PC-3 (cell line): Measurements from ENCODE around the gene MYL9. TPM values are rescaled to one million over a fixed set of nuclear protein-coding genes. Genes with fewer than 3 reads are reported as not detected.

Source experiments
- ATAC-seq: fragments of 200-7000 bp; cut with Tn5 transposase; 2 replicates; pipeline ENCODE4 v1.9.1; 2020; ENCODE audit warnings: mild to moderate bottlenecking, moderate library complexity
- BruUV-seq: library from RNA; stranded (reverse); fragments of 400-500 nt; replicated peaks from 2 replicates; lab custom pipeline; 2021; lab: Mats Ljungman, UMichigan
- CTCF ChIA-PET: fragments of 300-600 bp; sonication (Branson Sonifier 250); formaldehyde crosslinking; loops from one replicate; lab custom pipeline; 2022; ENCODE audit warnings: antibody characterized with exemption; lab: Charles Lee
- POLR2A ChIA-PET: fragments of 300-600 bp; sonication (Branson Sonifier 250); formaldehyde crosslinking; loops from one replicate; lab custom pipeline; 2022; ENCODE audit warnings: antibody characterized with exemption; ENCODE audit not compliant: unreplicated experiment; lab: Charles Lee
- DNase-seq: peaks from one replicate; pipeline ENCODE4 v3.0.0-alpha.2; 2015
- H2AFZ ChIP-seq: fragments of 300-600 bp; sonication (generic); 2 replicates; pipeline ENCODE4 v1.6.0; 2016; ENCODE audit warnings: antibody characterized with exemption, low read length
- H3F3A ChIP-seq: fragments of 300-600 bp; sonication (generic); one replicate; pipeline ENCODE4 v1.6.0; 2017; ENCODE audit warnings: antibody characterized with exemption, low read length, control low read depth, mild to moderate bottlenecking; ENCODE audit not compliant: unreplicated experiment
- H3K27ac ChIP-seq: fragments of 300-600 bp; sonication (generic); 2 replicates; pipeline ENCODE4 v1.5.1; 2016; ENCODE audit warnings: mild to moderate bottlenecking, low read length
- H3K27me3 ChIP-seq: fragments of 300-600 bp; sonication (generic); 2 replicates; pipeline ENCODE4 v1.6.1; 2016; ENCODE audit warnings: low read length, mixed read lengths
- H3K36me3 ChIP-seq: fragments of 300-600 bp; sonication (generic); 2 replicates; pipeline ENCODE4 v1.6.1; 2016; ENCODE audit warnings: low read depth, mixed run types, low read length, mixed read lengths
- H3K4me1 ChIP-seq: fragments of 300-600 bp; sonication (generic); 2 replicates; pipeline ENCODE4 v1.5.1; 2016; ENCODE audit warnings: low read length; ENCODE audit not compliant: insufficient read depth
- H3K4me2 ChIP-seq: fragments of 300-600 bp; sonication (generic); 2 replicates; pipeline ENCODE4 v1.6.0; 2016; ENCODE audit warnings: low read length
- H3K4me3 ChIP-seq: fragments of 300-600 bp; sonication (generic); 2 replicates; pipeline ENCODE4 v1.5.1; 2016; ENCODE audit warnings: mild to moderate bottlenecking, low read length, mixed read lengths
- H3K79me2 ChIP-seq: fragments of 300-600 bp; sonication (generic); 2 replicates; pipeline ENCODE4 v1.6.1; 2017; ENCODE audit warnings: low read length, mixed read lengths
- H3K9ac ChIP-seq: fragments of 300-600 bp; sonication (generic); 2 replicates; pipeline ENCODE4 v1.6.0; 2016; ENCODE audit warnings: mild to moderate bottlenecking, low read length
- H3K9me2 ChIP-seq: fragments of 300-600 bp; sonication (generic); replicated peaks from 2 replicates; pipeline ENCODE4 v1.6.1; 2016; ENCODE audit warnings: mixed run types, low read length, mixed read lengths
- H3K9me3 ChIP-seq: fragments of 300-600 bp; sonication (generic); 2 replicates; pipeline ENCODE4 v1.6.1; 2016; ENCODE audit warnings: low read length, mixed read lengths
- H4K20me1 ChIP-seq: fragments of 300-600 bp; sonication (generic); 2 replicates; pipeline ENCODE4 v1.6.1; 2016; ENCODE audit warnings: low read length, mixed read lengths
- EZH2 ChIP-seq: fragments of 300-600 bp; sonication (generic); IDR thresholded peaks from one replicate; pipeline ENCODE4 v1.6.1; 2017; ENCODE audit warnings: antibody characterized with exemption, mild to moderate bottlenecking, low read length; ENCODE audit not compliant: unreplicated experiment
- EZH2phosphoT487 ChIP-seq: fragments of 300-600 bp; sonication (generic); IDR thresholded peaks from 2 replicates; pipeline ENCODE4 v1.6.1; 2018; ENCODE audit warnings: mild to moderate bottlenecking, antibody characterized with exemption, low read length, borderline replicate concordance
- intact Hi-C: fragments of 100-400 bp; cut with micrococcal nuclease; formaldehyde crosslinking; loops from 2 replicates; pipeline ENCODE4 v1.9.0; 2023
- total RNA-seq: library from RNA; depleted of rRNA; stranded (reverse); fragments of >200 nt; gene quantifications from 2 replicates; pipeline ENCODE4 v1.2.3, GENCODE V29; 2014
- TF ChIP-seq, protein P1 (sequence below): fragments of 300-600 bp; sonication (generic); conservative IDR thresholded peaks from 2 replicates; pipeline ENCODE4 v1.5.1; 2017; ENCODE audit warnings: antibody characterized with exemption, low read depth, mild to moderate bottlenecking, low read length

Gene MYL9
- total RNA-seq, 1 experiment from 2014 or later = 12.0 TPM

GRCh38 chr20:36526521-36527011, 14.8 kb upstream of the MYL9 start:
- H3K9ac ChIP-seq = no peak overlapping the region
- no peak overlapping the region for H2AFZ ChIP-seq
- H3K4me2 ChIP-seq = no peak overlapping the region
- TF ChIP-seq EZH2phosphoT487 (no peak), EZH2 (no peak)
- TF ChIP-seq, protein P1, sequence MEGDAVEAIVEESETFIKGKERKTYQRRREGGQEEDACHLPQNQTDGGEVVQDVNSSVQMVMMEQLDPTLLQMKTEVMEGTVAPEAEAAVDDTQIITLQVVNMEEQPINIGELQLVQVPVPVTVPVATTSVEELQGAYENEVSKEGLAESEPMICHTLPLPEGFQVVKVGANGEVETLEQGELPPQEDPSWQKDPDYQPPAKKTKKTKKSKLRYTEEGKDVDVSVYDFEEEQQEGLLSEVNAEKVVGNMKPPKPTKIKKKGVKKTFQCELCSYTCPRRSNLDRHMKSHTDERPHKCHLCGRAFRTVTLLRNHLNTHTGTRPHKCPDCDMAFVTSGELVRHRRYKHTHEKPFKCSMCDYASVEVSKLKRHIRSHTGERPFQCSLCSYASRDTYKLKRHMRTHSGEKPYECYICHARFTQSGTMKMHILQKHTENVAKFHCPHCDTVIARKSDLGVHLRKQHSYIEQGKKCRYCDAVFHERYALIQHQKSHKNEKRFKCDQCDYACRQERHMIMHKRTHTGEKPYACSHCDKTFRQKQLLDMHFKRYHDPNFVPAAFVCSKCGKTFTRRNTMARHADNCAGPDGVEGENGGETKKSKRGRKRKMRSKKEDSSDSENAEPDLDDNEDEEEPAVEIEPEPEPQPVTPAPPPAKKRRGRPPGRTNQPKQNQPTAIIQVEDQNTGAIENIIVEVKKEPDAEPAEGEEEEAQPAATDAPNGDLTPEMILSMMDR = no peak
- no peaks in the 10 kb centered on the region for H3K27me3 ChIP-seq
- DNase-seq (no peak), ATAC-seq (no peak)
- H3F3A ChIP-seq = no peaks in the 10 kb centered on the region
- H3K4me3 ChIP-seq = no peak overlapping the region
- H3K79me2 ChIP-seq = no peaks in the 10 kb centered on the region
- H3K9me2 ChIP-seq = no peaks in the 10 kb centered on the region
- no peaks in the 10 kb centered on the region for H4K20me1 ChIP-seq
- no TSS peak for BruUV-seq
- ChIA-PET POLR2A (no interaction called here), CTCF (no interaction called here)
- intact Hi-C loops = no loop called here
- H3K36me3 ChIP-seq = peaks cover 32% of the 10 kb centered on the region; the same call in 1 of the 2 replicates
- no peaks in the 10 kb centered on the region for H3K9me3 ChIP-seq
- no peaks in the 10 kb centered on the region for H3K4me1 ChIP-seq
- no peak overlapping the region for H3K27ac ChIP-seq

DNA sequence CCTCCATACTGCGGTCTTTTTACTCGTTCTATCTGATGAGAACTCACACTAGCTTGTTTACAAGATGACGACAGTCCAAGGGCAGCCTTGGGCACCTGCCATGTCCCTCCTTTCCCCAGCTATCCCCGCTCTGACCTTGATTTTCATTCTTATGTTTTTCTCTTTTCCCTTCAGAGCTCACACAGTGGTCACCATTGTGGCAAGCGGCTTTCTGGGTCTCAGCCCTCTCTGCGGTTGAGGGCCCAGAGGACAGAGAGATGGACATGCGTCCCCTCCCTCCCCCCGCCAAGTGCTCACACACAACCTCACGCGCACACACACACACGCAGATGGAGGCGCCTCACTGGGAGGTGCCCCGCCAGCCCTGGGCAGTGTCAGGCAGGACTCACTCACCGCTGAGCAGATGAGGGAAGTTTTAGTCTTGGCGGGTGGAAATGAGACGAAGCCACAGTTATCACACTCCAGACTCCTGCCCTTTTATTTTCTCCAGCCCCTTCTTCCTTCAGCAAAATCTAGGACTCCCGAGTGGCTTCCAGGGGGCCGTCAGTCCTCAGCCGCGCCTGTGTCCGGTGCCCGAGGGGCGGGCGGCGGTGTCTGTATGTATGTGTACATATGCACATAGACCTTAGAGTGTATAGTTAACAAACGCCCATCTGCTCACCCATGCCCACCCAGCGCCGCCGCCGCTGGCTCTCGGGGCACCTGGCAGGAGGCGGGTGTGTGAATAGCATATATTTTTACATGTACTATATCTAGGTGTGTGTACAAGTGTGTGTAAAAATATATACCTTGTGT, 13.8 kb upstream of the MYL9 start:
- no peaks in the 10 kb centered on the region for H3K9me2 ChIP-seq
- CTCF ChIA-PET = no interaction called here
- no TSS peak for BruUV-seq
- H3K4me1 ChIP-seq = no peaks in the 10 kb centered on the region
- H3K27ac ChIP-seq = no peak overlapping the region
- H3K9me3 ChIP-seq = no peaks in the 10 kb centered on the region
- no peak for ATAC-seq
- H2AFZ ChIP-seq = no peak overlapping the region
- intact Hi-C loops = no loop called here
- TF ChIP-seq EZH2phosphoT487 = no peak
- no peak for TF ChIP-seq EZH2
- TF ChIP-seq, protein P1 = no peak
- H4K20me1 ChIP-seq = no peaks in the 10 kb centered on the region
- POLR2A ChIA-PET = no interaction called here
- no peaks in the 10 kb centered on the region for H3K79me2 ChIP-seq
- no peak overlapping the region for H3K4me3 ChIP-seq
- H3K4me2 ChIP-seq = no peak overlapping the region
- H3K27me3 ChIP-seq = no peaks in the 10 kb centered on the region
- no peak overlapping the region for H3K9ac ChIP-seq
- H3K36me3 ChIP-seq = peaks cover 32% of the 10 kb centered on the region; the same call in 1 of the 2 replicates
- DNase-seq = no peak
- H3F3A ChIP-seq = no peaks in the 10 kb centered on the region
